ENCODE data around the gene PSMA6.

DNA sequence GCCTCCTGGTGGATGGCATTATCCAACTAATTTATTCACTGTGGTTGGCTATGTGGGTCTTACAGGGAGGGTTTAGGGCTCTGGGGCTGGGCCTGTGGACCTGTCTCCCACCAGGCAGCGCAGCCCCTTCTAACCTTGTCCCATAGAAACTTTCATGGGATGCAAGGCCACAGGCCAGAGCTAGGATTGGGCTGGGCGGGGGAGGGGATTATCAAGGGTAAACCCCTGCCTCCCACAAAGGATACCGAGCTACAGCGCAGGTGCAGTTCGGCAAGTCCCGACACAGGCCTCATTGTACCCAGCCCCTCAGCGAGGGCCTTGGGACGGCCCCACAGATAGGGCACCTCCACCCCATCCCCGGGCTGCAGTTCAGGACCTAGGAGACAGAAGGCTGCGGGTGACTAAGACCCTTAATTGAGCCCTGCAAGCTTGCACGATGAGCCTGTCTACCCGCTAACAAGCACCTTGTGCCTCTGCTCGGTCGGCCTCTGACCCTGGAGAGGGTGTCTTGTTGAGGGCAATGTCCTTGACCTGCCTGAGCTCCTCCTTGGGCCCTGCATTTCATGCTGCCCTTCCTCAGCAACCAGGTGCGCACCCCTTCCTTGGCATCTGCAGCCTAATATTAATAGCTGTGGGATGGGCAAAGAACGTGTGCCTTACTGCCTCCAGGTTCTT lies 46.7 kb downstream of the PSMA6 start:
- no peak for TF ChIP-seq ZNF214 (tag by site-specific recombination; IDR thresholded peaks at IDR 0.05; ENCODE audit: borderline replicate concordance)
- TF ChIP-seq, protein P1, sequence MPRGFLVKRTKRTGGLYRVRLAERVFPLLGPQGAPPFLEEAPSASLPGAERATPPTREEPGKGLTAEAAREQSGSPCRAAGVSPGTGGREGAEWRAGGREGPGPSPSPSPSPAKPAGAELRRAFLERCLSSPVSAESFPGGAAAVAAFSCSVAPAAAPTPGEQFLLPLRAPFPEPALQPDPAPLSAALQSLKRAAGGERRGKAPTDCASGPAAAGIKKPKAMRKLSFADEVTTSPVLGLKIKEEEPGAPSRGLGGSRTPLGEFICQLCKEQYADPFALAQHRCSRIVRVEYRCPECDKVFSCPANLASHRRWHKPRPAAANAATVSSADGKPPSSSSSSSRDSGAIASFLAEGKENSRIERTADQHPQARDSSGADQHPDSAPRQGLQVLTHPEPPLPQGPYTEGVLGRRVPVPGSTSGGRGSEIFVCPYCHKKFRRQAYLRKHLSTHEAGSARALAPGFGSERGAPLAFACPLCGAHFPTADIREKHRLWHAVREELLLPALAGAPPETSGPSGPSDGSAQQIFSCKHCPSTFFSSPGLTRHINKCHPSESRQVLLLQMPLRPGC (tag by site-specific recombination; IDR thresholded peaks at IDR 0.05): no peak
- TF ChIP-seq SALL2 (tag by site-specific recombination; IDR thresholded peaks at IDR 0.05; ENCODE audit: borderline replicate concordance): no peak
- no peak for TF ChIP-seq OVOL3 (tag by site-specific recombination; IDR thresholded peaks at IDR 0.05)
- TF ChIP-seq ZNF350 (tag by site-specific recombination; IDR thresholded peaks at IDR 0.05): no peak
- TF ChIP-seq CTCF (tag by site-specific recombination; IDR thresholded peaks at IDR 0.05): no peak
- TF ChIP-seq ZNF174 (tag by site-specific recombination; IDR thresholded peaks at IDR 0.05): no peak
- TF ChIP-seq ZNF792 (tag by site-specific recombination; IDR thresholded peaks at IDR 0.05): no peak
- no peak for TF ChIP-seq ZNF600 (tag by site-specific recombination; IDR thresholded peaks at IDR 0.05)
- no peak for TF ChIP-seq ZNF76 (tag by site-specific recombination; IDR thresholded peaks at IDR 0.05; ENCODE audit: borderline replicate concordance, low read depth)
- TF ChIP-seq, protein P2, sequence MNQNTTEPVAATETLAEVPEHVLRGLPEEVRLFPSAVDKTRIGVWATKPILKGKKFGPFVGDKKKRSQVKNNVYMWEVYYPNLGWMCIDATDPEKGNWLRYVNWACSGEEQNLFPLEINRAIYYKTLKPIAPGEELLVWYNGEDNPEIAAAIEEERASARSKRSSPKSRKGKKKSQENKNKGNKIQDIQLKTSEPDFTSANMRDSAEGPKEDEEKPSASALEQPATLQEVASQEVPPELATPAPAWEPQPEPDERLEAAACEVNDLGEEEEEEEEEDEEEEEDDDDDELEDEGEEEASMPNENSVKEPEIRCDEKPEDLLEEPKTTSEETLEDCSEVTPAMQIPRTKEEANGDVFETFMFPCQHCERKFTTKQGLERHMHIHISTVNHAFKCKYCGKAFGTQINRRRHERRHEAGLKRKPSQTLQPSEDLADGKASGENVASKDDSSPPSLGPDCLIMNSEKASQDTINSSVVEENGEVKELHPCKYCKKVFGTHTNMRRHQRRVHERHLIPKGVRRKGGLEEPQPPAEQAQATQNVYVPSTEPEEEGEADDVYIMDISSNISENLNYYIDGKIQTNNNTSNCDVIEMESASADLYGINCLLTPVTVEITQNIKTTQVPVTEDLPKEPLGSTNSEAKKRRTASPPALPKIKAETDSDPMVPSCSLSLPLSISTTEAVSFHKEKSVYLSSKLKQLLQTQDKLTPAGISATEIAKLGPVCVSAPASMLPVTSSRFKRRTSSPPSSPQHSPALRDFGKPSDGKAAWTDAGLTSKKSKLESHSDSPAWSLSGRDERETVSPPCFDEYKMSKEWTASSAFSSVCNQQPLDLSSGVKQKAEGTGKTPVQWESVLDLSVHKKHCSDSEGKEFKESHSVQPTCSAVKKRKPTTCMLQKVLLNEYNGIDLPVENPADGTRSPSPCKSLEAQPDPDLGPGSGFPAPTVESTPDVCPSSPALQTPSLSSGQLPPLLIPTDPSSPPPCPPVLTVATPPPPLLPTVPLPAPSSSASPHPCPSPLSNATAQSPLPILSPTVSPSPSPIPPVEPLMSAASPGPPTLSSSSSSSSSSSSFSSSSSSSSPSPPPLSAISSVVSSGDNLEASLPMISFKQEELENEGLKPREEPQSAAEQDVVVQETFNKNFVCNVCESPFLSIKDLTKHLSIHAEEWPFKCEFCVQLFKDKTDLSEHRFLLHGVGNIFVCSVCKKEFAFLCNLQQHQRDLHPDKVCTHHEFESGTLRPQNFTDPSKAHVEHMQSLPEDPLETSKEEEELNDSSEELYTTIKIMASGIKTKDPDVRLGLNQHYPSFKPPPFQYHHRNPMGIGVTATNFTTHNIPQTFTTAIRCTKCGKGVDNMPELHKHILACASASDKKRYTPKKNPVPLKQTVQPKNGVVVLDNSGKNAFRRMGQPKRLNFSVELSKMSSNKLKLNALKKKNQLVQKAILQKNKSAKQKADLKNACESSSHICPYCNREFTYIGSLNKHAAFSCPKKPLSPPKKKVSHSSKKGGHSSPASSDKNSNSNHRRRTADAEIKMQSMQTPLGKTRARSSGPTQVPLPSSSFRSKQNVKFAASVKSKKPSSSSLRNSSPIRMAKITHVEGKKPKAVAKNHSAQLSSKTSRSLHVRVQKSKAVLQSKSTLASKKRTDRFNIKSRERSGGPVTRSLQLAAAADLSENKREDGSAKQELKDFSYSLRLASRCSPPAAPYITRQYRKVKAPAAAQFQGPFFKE (tag by site-specific recombination; IDR thresholded peaks at IDR 0.05; ENCODE audit: borderline replicate concordance): no peak
- TF ChIP-seq ZFP69B (tag by site-specific recombination; IDR thresholded peaks at IDR 0.05): no peak
- TF ChIP-seq YY1 (tag by site-specific recombination; IDR thresholded peaks at IDR 0.05): no peak
- no peak for TF ChIP-seq ZNF777 (tag by site-specific recombination; IDR thresholded peaks at IDR 0.05; ENCODE audit: borderline replicate concordance)
